ENCODE data around the gene HEPACAM2.

- TF ChIP-seq CTCF (IDR thresholded peaks at IDR 0.05; ENCODE audit: low read length) (no peak), EZH2 (IDR thresholded peaks at IDR 0.05; ENCODE audit: borderline replicate concordance, low read length) (no peak)
These were observed 39.0 kb upstream of the HEPACAM2 start for GRCh38 chr7:93265220-93265619.

Data from OCI-LY1 (cell line).